GM19023 (cell line): Measurements from ENCODE around the gene MAFG.

ENCODE experiments used
- ATAC-seq: cut with Tn5 transposase; IDR thresholded peaks from one replicate; pipeline ENCODE4 v1.9.1; 2021; ENCODE audit warnings: mild to moderate bottlenecking, moderate library complexity; ENCODE audit not compliant: unreplicated experiment

The MAFG gene

GRCh38 chr17:81899514-81900166, 27.9 kb downstream of the MAFG start:
- no peak for ATAC-seq

DNA sequence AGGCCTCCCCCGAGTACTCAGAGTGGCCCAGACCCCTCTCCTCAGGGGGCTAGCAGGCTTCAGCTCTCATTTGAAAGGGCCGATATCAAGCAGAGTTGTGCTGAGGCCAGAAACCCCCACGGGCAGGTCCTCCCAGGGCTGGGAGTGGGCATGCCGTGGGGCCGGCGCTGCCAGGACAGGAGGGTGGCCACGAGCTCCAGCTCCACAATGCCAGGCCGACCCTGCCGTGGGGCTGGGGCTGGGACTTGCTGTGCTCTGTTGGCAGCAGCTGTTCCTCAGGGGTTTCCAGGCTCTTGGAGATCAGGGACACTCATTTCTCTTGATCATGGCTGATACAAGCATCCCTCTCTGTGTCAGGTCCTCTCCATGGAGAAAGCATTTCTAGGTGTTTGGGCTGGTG, 28.6 kb downstream of the MAFG start:
- ATAC-seq: no peak

DNA sequence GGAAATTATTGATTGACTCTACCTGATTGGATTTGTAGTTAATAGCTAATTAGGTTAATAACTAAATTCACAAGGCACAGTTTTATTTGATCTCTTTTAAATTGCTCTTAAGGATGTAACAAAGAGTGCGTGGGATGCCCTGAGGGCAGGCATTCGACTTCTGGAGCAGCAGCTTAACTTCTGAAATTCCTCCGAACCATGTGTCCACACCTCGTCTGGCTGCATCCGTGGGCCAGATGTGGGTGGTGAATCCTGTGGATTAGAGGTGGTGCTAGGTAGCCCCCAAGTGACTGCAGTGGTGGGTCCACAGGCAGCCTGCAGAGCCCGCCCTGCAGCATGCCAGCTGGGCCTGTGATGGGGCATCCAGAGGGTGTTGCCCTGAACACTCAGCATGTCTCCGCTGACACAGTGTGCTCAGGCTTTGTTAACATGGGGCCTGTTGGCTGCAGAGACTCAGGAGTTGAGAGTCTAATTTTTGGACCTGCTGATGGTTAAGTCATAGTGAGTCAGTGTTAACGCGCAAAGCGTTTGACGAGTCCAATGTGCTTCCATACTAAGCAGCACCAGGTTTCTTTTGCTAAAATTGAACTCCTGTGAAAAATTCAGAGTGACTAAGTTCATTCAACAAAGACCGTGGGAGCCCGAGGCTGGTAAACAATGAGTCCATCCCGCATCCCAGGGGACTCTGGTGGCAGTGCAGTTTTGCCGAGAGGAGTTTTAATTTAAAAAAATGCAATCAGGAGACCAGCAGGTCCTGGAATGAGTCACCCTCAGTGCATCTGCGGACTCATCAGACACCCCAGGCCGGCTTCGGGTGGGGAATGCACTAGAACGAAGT, 29.3 kb downstream of the MAFG start:
- no peak for ATAC-seq

- ATAC-seq: no peak
These were observed 32.1 kb downstream of the MAFG start for GRCh38 chr17:81895400-81895799.

DNA sequence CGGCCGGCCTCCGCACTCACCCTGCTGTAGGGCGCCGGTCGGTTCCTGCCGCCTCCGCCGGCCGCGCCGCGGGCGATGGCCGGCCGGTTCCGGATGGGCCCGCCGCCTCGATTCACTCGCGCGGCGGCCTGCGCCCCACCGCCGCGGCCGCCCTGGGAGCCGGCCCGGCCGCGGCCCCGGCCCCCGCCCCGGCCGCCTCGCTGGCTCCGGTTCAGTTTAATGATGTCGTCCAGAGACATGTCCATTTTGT, 36.3 kb downstream of the MAFG start:
- no peak for ATAC-seq

DNA sequence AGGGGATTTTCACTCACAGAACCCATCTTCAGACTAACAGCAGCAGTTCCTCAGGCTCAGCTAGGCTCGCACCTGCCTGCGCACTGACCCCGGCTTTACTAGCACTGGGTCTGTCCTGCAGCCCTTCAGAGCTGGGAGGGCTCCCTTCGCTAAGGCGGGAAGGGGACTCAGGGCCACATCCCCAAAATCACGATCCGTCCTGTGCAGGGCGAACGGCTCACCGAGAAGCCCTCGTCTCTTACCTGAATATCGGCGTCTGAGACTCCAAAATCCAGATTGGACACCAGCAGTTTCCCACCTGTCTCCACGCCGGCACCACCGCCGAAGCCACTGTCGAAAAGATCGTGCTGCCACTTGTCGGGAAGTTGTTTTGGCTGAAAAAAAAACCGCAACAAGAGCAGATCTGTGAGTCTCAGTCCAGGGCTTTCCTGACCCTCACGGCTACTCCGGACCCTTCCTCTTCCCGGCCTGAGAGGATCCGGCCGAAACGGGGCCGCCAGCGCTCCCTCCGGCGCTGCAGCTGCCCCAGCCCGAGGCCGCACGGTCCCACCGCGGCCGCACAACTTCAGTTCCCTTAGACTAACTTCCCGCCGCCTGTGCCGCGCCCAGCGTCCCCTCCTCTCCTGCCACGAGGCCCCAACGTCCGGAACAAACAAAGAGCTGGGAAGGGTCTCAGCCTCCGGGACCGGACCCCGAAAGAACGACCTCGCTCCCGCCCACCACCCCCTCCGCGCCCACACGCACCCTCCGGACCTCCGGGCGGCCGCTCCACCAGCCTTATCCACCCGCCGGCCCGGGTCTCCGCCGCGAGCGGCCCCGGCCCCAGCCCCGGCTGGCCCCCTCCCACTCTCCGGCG, 36.9 kb downstream of the MAFG start:
- ATAC-seq: peak; percentile 22

GRCh38 chr17:81889602-81890001, 37.9 kb downstream of the MAFG start:
- no peak for ATAC-seq

- ATAC-seq: no peak
These were observed 38.4 kb downstream of the MAFG start for GRCh38 chr17:81888988-81889595.

DNA sequence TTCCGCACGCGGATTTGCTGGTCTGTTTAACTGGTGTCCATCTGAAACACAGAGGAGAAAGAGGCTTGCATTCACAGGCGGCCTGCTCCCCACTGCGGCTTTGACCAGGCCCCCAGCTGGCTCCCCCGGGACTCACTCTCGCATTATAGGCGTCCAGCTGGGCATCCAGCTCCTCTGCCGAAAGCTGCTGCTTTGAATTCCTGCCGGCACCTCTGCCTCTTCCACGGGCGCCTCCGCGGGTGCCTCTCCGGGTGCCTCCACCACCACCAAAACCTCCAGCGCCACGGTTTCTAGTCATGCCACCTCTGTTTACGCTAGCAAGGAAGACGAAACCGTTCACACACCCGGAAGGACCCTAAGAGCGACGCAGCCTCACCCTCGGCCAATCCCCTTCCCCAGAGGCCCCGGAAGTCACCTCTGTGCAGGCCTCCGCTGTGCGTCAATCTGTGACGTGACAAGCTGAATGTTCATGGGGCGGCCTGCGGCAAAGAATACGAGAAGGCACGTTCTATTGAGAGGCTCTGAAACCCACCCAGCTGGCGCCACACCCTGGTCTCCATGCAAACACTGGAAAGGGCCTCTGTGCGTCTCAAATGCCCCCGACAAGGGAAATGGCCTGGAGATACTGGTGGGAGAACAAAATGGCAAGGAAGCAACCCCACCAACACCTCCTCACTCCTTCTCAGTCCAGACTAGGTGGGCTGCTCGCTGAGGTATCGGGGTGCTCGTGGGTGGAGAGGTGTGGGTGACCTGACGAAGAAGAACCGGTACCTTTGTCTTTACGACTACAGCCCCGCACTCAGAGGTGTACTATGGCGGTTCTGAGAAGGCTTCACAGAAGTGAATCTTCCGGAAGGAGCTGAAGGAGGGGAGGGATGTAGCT, 39.2 kb downstream of the MAFG start:
- ATAC-seq: no peak

DNA sequence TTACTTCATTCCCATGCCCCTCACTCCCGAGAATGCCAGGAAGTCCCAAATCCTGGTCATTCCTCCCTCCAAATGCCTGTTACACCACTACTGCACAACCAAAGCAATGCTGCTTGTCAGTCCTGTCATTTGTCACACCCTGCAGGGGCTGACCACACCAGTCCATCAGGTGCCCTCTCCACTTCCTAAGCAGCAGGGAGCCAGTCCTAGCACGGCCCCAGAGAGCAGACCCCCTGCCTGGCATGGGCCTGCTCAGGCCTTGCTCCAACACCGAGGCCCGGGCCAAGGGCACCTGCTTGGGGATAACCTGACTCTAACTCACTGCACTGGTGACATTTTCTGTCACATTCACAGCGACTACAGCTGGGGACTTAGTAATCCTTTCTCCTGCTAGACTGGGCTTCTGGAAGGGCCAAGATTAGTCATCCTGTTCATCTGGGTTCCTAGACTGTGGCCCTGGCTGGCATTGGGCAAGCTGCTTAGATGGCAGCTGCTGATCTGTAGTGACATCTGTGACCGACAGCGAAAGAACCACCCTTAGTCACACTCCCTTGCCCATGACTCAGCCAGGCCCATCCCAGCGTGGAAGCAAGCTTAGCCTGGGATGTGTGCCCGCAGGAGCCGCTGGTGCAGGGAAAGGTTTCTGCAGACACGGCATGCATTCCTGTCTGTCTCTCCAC, 41.5 kb downstream of the MAFG start:
- no peak for ATAC-seq

DNA sequence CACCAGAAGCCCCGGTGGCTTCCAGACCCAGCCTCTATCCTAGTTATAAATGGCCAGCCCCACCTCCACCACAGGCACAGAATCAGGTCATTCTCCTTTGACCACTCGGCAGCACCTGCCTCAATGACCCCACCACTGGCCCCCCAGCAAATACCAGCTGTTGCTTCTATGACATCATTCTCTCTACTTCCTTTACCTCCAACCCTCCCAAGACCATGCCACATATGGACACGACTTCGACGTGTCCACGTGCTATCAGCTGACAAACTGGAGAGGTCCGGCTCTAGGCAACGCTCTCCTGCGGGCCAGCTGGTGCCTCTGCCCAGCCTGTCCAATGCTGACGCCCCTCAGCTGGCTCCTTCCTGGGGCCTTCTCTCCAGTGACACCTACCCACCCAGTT, 42.1 kb downstream of the MAFG start:
- no peak for ATAC-seq

GRCh38 chr17:81884968-81885367, 42.6 kb downstream of the MAFG start:
- ATAC-seq: no peak

GRCh38 chr17:81884520-81884919, 43.0 kb downstream of the MAFG start:
- no peak for ATAC-seq

- ATAC-seq: no peak
These were observed 48.4 kb downstream of the MAFG start for GRCh38 chr17:81879121-81879520.

DNA sequence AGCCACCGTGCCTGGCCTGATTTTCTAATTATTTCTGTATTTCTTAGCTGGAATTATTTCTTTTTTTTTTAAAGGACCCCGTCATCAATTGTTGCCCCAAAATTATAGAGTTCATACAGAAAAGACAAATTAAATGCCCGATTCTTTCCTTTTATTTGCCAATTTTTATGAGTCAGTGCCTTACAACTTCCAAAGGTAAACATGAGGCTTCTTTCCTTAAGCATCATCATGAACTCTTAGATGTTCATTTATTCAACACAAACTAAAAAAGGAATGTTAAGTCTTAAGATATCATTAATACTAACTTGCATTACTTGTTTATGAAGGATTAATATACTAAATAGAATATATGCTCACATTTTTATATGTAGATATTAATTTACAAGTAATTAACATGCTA, 49.2 kb downstream of the MAFG start:
- ATAC-seq: no peak

- no peak for ATAC-seq
These were observed 50.0 kb downstream of the MAFG start for GRCh38 chr17:81877569-81877968.

- ATAC-seq: peak; percentile 56
These were observed 55.9 kb downstream of the MAFG start for GRCh38 chr17:81871387-81872230.

DNA sequence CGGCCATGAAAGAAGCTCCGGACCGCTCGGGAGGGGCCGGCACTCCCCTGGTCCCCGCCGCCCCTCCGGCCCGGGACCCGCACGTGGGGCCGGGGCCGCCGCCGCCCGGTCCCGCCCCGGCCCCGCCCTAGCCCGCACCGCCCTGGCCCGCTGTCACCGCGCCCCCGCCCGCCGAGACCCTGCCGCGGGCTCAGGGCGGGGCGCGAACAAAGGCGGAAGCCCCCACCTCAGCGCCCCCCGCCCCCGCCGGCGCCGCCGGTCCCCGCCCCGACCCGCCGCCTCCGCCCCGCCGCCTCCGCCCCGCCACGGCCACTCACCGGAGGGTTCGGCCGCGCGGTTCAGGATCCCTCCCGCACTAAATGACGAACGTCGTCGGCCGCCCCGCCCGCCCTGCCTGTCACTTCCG, 56.6 kb downstream of the MAFG start, which contains the start of gene ARHGDIA:
Gene ARHGDIA, minus strand, starts transcription at position 357 of the 406 bp plus-strand sequence. CDS start 1,407 bp downstream, outside the sequence.
- peak; percentile 24 for ATAC-seq
